Right lobe of liver (tissue), 4 donors: ENCODE measurements around the gene DTX3L.

Experiments used
- POLR2A ChIP-seq: fragments of 450-650 bp; IDR thresholded peaks from one replicate; pipeline ENCODE4 v1.6.1; 2017; ENCODE audit warnings: antibody characterized with exemption, mild to moderate bottlenecking
- TF ChIP-seq, protein P1 (sequence below), 4 donors: fragments of 200-600 bp in 3 of 4; fragments of 450-650 bp in 1 of 4; IDR thresholded peaks; one replicate each; pipeline versions ENCODE4 v1.5.1 to v1.8.0; 2016 to 2022; ENCODE audit warnings: antibody characterized with exemption in 4 of 4, mild to moderate bottlenecking in 2 of 4
- donor health status: DM: no; HTN: no; CAD: no.
- donor health status: DM: no; HTN: no; CAD: no.
- donor health status: DM: no; HTN: yes; CAD: no.

DNA sequence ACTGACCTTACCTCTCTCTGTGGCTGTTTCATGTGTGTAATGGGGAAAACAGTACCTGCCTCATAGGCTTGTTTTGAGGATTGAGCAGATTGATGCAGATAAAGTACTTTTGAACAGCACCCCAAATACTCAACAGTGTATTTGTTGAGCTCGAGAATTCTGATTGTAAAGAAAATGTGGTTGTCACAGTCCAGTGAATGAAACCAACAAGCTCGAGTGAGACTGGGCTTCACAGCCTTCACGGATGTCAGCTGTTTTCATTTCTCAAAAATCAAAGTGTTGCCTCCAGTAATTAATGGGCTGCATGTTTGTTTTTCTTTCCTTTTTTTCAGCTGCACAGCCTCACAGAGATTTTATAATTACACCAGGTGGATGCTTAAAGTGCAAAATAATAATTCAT lies 57.0 kb downstream of the DTX3L start:
- TF ChIP-seq, protein P1, sequence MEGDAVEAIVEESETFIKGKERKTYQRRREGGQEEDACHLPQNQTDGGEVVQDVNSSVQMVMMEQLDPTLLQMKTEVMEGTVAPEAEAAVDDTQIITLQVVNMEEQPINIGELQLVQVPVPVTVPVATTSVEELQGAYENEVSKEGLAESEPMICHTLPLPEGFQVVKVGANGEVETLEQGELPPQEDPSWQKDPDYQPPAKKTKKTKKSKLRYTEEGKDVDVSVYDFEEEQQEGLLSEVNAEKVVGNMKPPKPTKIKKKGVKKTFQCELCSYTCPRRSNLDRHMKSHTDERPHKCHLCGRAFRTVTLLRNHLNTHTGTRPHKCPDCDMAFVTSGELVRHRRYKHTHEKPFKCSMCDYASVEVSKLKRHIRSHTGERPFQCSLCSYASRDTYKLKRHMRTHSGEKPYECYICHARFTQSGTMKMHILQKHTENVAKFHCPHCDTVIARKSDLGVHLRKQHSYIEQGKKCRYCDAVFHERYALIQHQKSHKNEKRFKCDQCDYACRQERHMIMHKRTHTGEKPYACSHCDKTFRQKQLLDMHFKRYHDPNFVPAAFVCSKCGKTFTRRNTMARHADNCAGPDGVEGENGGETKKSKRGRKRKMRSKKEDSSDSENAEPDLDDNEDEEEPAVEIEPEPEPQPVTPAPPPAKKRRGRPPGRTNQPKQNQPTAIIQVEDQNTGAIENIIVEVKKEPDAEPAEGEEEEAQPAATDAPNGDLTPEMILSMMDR (IDR thresholded peaks at IDR 0.05): no peak
- no peak for TF ChIP-seq POLR2A
